NCI-H128 (cell line): ENCODE results near the gene OR2A25.

Experiments
- DNase-seq: peaks from one replicate; lab custom pipeline; 2025; ENCODE audit not compliant: unreplicated experiment; lab: John Stamatoyannopoulos, UW

The OR2A25 gene

DNA sequence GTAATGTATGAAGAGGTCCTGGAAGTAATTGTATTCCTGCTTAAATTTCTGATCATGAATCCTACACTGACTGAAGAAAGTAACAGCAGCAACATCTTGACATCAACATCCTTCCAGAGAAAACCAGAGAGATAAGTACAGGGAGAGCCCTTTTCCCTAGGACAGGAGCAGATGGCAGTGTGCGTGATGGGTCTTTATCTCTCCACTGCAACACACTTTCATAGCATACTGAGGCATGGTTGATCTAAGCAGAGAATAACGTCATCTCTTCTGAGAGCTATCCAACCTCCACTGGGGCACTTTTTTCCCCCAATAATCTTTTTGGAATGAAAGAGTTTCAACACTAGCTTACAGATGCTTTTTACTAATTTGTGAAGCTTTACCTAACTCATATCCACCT, 342 bp downstream of the OR2A25 start:
- no peak for DNase-seq

DNA sequence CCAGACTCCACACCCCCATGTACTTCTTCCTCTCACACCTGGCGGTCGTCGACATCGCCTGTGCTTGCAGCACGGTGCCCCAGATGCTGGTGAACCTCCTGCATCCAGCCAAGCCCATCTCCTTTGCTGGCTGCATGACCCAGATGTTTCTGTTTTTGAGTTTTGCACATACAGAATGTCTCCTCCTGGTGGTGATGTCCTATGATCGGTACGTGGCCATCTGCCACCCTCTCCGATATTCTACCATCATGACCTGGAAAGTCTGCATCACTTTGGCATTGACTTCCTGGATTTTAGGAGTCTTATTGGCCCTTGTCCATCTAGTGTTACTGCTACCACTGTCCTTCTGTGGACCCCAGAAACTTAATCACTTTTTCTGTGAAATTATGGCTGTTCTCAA, 4.8 kb downstream of the OR2A25 start:
- no peak for DNase-seq

DNA sequence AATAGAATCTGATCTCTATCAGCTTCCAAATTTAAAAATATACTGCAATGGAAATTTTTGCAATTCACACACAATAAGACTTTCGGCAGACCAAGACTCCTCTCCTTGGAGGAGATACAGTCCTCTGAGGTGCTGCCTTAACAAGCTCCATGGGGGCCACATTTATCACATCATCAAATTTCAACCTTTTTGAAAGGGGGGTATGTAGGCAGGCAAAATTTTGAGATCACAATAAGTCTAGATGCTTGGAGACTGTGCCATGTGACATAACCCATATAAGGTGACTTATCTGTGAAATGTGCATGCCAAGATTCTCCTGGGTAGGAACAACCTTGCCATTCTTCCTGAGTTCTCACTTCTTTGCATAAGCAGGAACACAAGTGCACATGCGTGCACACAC, 16.4 kb downstream of the OR2A25 start, which contains the start of gene OR2A12:
TSS of gene OR2A12 (plus strand) at position 301 of the 400 bp plus-strand sequence. CDS start 8,830 bp downstream, outside the sequence.
- no peak for DNase-seq

DNA sequence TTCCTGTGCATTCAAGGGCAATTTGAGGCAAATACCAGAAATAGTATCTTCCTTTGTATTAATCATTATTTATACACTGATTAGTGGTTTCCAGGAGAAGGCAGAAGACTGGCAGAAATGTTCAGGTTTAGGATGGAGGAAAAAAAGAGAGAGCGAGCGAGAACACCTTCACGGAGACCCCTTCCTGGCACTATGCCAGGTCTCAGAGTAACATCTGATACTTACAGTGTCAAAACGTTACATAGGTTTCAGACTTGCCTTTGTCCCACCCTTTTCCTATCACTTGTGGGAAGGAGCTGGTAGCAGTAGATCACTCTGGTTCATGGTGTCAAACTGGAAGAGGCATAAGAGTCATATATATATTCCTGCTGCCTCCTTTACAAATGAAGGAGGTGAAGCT, 17.1 kb downstream of the OR2A25 start:
- DNase-seq: no peak

DNA sequence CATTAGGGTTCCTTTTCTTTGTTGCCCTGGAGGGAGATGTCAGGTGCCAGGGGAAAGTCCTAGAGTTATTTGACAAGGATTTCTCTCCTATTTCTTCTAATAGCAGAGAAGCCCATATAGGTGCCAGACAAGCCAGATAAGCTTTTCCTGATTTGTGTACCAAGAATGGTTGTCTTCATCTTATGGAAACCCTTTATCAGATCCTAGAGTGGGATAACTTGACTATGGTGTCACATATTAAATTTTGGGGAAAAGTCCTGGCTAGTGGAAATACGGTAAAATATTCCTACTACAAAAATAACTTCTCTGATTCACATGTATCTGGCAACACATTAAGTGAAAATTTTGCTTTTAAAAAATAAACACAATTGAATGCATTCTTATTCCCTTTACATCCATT, 17.6 kb downstream of the OR2A25 start:
- DNase-seq: no peak

DNA sequence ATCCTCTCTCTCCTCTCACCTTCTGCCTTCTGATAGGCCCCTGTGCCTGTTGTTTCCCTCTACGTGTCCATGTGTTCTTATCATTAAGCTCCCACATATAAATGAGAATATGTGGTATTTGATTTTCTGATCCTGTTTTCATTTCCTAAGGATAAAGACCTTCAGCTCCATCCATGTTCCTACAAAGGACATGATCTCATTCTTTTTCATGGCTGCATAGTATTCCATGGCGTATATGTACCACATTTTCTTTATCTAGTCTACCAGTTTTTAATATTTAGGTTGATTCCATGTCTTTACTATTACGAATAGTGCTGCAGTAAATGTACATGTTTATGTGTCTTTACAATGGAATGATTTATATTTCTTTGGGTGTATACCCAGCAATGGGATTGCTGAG, 21.1 kb downstream of the OR2A25 start:
- no peak for DNase-seq

DNA sequence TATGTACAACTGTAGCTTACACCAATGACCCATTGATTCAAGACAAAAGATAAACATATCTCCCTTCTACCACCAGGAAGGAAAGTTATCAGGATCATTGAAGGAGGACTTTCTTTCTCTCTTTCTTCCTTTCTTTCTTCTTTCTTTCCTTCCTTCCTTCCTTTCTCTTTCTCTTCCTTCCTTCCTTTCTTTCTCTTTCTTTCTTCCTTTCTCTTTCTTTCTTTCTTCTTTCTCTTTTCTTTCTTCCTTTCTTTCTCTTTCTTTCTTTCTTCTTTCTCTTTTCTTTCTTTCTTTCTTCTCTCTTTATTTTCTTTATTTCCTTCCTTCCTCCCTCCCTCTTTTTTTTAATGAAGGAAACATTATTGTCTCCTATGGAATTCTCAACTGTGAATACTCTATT, 29.2 kb downstream of the OR2A25 start:
- no peak for DNase-seq

DNA sequence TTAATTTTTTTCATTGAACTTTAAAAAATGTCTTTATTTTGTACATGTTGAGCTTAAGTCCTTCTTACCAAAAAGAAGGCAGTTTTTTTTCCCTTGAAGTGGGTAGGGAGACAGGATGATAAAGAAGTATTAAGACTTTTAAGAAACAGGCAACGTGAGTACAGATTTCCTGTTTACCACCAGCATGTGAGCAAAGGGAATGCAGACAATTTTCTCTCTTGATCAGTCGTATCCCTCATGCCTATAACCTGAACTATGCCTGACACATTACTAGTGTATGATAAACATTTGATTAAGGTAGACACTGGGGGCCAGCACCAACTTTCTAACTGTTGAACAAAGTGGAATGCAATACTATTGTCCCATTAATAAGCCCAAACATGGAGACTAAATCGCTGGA, 31.0 kb downstream of the OR2A25 start:
- no peak for DNase-seq

DNA sequence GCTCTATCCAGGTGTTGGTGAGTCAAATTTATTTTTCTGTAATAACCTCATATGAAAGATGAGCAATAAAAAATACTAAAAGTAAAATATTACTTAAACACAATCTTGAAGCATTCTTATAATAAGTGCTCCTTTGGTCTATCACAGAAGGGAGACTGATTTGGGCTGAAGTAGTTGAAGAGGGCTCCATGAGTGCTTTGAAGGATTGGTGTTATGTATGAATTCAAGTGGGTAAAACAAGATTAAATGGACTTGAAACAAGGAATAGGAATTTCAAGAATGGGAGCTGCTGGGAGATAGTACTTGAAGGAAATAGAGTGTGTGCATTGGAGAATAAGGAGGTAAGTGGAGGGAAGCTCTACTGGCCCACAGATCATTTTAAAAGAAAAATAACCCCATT, 32.4 kb downstream of the OR2A25 start:
- no peak for DNase-seq

DNA sequence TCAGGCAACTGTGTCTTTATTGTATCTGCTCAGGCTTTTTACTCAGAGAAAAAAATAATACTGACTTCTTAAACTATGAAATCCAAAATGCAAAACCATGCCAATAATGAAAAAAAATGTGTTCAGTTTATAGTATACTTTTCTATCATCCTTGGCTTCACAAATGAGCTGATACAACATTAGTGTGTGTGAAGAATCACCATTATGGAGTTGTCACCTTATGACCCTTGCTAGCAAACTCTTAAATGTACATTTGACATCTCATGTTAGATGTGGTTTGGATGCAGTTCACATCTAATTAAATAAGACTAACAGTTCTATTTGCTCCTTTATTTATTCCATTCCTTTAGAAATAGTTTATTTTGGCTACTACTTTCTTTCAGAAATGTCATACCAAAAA, 35.6 kb downstream of the OR2A25 start:
- DNase-seq: no peak

DNA sequence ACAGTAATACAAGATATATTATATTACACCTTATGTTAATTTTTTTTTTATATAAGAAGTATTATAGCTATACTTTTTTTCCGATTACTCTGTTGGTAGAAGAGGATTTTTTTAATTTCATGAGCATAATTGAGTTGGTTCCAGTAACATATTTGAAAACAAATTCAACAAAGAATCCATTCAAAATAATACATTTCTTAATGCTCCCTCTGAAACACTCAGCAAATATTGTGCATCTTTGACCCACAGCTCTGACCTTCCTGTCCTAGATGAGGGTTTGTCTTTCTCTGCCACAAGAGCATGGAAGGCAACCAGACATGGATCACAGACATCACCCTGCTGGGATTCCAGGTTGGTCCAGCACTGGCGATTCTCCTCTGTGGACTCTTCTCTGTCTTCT, 39.7 kb downstream of the OR2A25 start, which contains the start of gene OR2A2:
TSS of gene OR2A2 (plus strand) at position 301 of the 400 bp plus-strand sequence. CDS start at position 301, 0 bp downstream.
- DNase-seq: no peak

DNA sequence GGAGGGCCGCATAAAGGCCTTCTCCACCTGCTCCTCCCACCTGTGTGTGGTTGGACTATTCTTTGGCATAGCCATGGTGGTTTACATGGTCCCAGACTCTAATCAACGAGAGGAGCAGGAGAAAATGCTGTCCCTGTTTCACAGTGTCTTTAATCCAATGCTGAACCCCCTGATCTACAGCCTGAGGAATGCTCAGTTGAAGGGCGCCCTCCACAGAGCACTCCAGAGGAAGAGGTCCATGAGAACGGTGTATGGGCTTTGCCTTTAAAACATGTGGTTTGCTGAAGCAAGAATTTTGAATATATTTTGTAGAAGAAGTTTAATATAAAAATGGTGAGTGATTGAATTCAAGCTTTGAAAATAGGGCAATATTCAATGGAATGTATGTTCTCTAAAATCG, 40.7 kb downstream of the OR2A25 start:
- no peak for DNase-seq

DNA sequence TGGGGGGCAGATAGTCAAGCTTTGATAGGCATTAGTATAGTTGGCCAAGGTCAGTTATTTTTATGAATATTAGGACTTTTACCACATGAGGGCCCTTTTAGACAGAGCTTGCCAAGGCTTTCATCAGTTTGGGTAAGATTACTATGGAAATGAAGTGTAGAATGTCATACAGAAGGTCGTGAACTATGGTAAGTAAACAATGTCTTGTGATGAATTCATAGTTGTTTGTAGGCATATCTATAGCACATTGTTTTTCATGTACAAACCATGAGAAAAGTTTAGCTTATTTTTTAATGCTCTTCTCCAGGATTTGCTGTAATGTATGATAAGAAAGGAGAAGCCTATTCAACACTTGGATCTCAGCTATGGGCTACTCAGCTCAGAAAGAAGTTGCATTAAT, 44.0 kb downstream of the OR2A25 start:
- no peak for DNase-seq

DNA sequence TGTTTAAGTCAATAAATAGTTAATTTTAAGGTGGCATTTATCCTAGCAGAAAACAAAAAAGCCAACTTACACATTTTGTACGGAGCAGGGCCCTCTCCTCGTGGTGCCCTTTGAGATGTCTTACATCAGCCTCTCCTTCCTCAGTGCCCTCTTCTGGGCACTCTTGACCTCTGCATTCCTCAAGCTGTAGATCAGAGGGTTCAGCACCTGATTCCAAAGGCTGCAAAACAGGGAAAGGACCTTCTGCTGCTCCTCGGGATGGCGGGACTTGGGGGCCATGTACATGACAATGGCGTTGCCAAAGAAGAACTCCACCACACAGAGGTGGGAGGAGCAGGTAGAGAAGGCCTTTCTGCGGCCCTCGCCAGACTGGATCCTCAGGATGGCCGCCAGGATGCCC, 48.7 kb downstream of the OR2A25 start:
- DNase-seq: no peak

DNA sequence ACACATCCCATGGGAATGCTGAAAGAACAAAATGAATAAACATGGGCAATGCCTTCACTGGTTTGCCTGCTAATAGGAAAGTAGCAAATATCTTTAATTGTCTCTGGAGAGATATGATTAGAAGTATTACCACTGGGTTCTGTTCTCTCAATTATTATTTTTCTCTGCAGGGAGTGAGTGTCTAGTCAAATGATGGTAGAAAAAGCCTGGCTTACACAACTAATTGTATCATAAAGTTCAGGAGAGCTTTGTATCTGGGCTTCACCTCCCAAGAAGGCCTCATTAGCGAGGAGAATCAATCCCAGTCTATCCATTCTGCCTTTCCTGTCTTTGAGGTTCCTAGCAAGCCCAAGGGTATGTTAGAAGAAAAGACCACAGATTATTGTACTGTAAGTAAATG, 53.3 kb downstream of the OR2A25 start, which contains the start of gene OR2A14:
TSS of gene OR2A14 (plus strand) at position 301 of the 400 bp plus-strand sequence. CDS start 5,937 bp downstream, outside the sequence.
- DNase-seq: no peak
